Suprapubic skin (tissue), 4 donors: ENCODE measurements around the gene SLC45A3.

ENCODE experiments used
- EP300 ChIP-seq: sonication (generic); formaldehyde crosslinking; IDR thresholded peaks from one replicate; pipeline ENCODE4 v1.6.1; 2017; ENCODE audit warnings: antibody characterized with exemption
- POLR2A ChIP-seq, 2 donors: fragments of 450-650 bp; IDR thresholded peaks; one replicate each; pipeline ENCODE4 v1.6.1; 2017; ENCODE audit warnings: antibody characterized with exemption in 2 of 2, mild to moderate bottlenecking in 2 of 2, moderate library complexity in 2 of 2
- POLR2AphosphoS5 ChIP-seq, 3 donors: sonication (generic); formaldehyde crosslinking; IDR thresholded peaks; one replicate each; pipeline ENCODE4 v1.6.1; 2017; ENCODE audit warnings: antibody characterized with exemption in 3 of 3
- TF ChIP-seq, protein P1 (sequence below), 2 donors: fragments of 200-600 bp in 1 of 2; fragments of 450-650 bp in 1 of 2; sonication (generic) in 1 of 2; IDR thresholded peaks; one replicate each; pipeline ENCODE4 v1.5.1; 2016 to 2019; ENCODE audit warnings: antibody characterized with exemption in 2 of 2, mild to moderate bottlenecking in 1 of 2, moderate library complexity in 1 of 2

DNA sequence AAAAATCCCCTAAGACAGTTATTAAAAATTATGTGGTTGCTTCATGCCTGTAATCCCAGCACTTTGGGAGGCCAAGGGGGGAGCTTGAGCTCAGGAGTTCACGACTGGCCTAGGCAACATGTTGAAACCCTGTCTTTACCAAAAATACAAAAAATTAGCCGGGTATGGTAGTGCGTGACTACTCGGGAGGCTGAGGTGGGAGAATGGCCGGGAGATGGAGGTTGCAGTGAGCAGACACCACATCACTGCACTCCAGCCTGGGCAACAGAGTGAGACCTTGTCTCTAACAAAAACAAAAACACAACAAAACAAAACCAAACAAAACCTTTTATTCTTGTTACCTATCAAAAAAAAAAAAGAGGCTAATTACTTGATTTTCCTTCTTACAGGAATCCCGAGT, 50.6 kb downstream of the SLC45A3 start:
- TF ChIP-seq, protein P1, sequence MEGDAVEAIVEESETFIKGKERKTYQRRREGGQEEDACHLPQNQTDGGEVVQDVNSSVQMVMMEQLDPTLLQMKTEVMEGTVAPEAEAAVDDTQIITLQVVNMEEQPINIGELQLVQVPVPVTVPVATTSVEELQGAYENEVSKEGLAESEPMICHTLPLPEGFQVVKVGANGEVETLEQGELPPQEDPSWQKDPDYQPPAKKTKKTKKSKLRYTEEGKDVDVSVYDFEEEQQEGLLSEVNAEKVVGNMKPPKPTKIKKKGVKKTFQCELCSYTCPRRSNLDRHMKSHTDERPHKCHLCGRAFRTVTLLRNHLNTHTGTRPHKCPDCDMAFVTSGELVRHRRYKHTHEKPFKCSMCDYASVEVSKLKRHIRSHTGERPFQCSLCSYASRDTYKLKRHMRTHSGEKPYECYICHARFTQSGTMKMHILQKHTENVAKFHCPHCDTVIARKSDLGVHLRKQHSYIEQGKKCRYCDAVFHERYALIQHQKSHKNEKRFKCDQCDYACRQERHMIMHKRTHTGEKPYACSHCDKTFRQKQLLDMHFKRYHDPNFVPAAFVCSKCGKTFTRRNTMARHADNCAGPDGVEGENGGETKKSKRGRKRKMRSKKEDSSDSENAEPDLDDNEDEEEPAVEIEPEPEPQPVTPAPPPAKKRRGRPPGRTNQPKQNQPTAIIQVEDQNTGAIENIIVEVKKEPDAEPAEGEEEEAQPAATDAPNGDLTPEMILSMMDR (IDR thresholded peaks at IDR 0.05), result no peak
- no peak for TF ChIP-seq EP300
- no peak for TF ChIP-seq POLR2AphosphoS5 (IDR thresholded peaks at IDR 0.05)
- TF ChIP-seq POLR2A (IDR thresholded peaks at IDR 0.05), result no peak
